Rectal smooth muscle tissue (tissue), 1 donor: Measurements from ENCODE around the gene HOXA11.

ENCODE experiments used
- H3K27ac ChIP-seq: one replicate; pipeline ENCODE4 v1.7.0; 2013; ENCODE audit warnings: low read depth, low read length, inconsistent platforms
- H3K27me3 ChIP-seq: one replicate; pipeline ENCODE4 v1.7.0; 2013; ENCODE audit warnings: low read length; ENCODE audit not compliant: control insufficient read depth, insufficient read depth
- H3K36me3 ChIP-seq: one replicate; pipeline ENCODE4 v1.7.0; 2013; ENCODE audit warnings: low read length; ENCODE audit not compliant: control insufficient read depth, insufficient read depth
- H3K4me1 ChIP-seq: one replicate; pipeline ENCODE4 v1.7.0; 2013; ENCODE audit warnings: low read length; ENCODE audit not compliant: control insufficient read depth, insufficient read depth
- H3K4me3 ChIP-seq: one replicate; pipeline ENCODE4 v1.7.0; 2013; ENCODE audit warnings: low read length
- H3K9ac ChIP-seq: one replicate; pipeline ENCODE4 v1.7.0; 2013; ENCODE audit warnings: low read length

Gene HOXA11

GRCh38 chr7:27134392-27134791 lies 50.6 kb downstream of the HOXA11 start:
- peaks cover 44% of the 10 kb centered on the region for H3K4me1 ChIP-seq
- H3K27ac ChIP-seq, result peak overlapping the region; percentile 54

GRCh38 chr7:27133409-27134231 lies 51.4 kb downstream of the HOXA11 start:
- Histone ChIP-seq H3K36me3 (no peaks in the 10 kb centered on the region), H3K27me3 (no peaks in the 10 kb centered on the region), H3K4me3 (no peak overlapping the region), H3K9ac (no peak overlapping the region), H3K4me1 (peaks cover 51% of the 10 kb centered on the region), H3K27ac (peak overlapping the region; percentile 54)

More at GRCh38 chr7:27134392-27134791, 50.6 kb downstream of the HOXA11 start:
- H3K27me3 ChIP-seq, result no peaks in the 10 kb centered on the region
- H3K36me3 ChIP-seq, result no peaks in the 10 kb centered on the region
- H3K4me3 ChIP-seq, result no peak overlapping the region
- no peak overlapping the region for H3K9ac ChIP-seq

- H3K4me1 ChIP-seq, result peaks cover 56% of the 10 kb centered on the region
- no peaks in the 10 kb centered on the region for H3K27me3 ChIP-seq
- H3K27ac ChIP-seq, result peak overlapping the region; percentile 54
- no peaks in the 10 kb centered on the region for H3K36me3 ChIP-seq
- no peak overlapping the region for H3K4me3 ChIP-seq
- no peak overlapping the region for H3K9ac ChIP-seq
These were observed 52.1 kb downstream of the HOXA11 start for GRCh38 chr7:27132978-27133377.

GRCh38 chr7:27132214-27132613 lies 52.8 kb downstream of the HOXA11 start:
- no peaks in the 10 kb centered on the region for H3K36me3 ChIP-seq
- H3K4me3 ChIP-seq, result no peak overlapping the region
- H3K9ac ChIP-seq, result no peak overlapping the region
- no peaks in the 10 kb centered on the region for H3K27me3 ChIP-seq
- peaks cover 60% of the 10 kb centered on the region for H3K4me1 ChIP-seq
- H3K27ac ChIP-seq, result no peak overlapping the region

GRCh38 chr7:27131390-27131819 lies 53.6 kb downstream of the HOXA11 start:
- peaks cover 59% of the 10 kb centered on the region for H3K4me1 ChIP-seq
- peak overlapping the region; percentile 89 for H3K4me3 ChIP-seq
- no peaks in the 10 kb centered on the region for H3K36me3 ChIP-seq
- peak overlapping the region; percentile 78 for H3K9ac ChIP-seq
- no peaks in the 10 kb centered on the region for H3K27me3 ChIP-seq
- H3K27ac ChIP-seq, result peak overlapping the region; percentile 85
